HEK293 (cell line): ENCODE results near the gene HOXB7.
A peak's percentile ranks its signal among the peaks of the same experiment; 100 is the strongest.

Experiments
- FEZF1 ChIP-seq: fragments of 450-650 bp; formaldehyde crosslinking; IDR thresholded peaks from 2 replicates; pipeline ENCODE4 v1.5.1; 2016; ENCODE audit warnings: missing biosample characterization, missing genetic modification characterization
- HOXD13 ChIP-seq: sonication (generic); formaldehyde crosslinking; IDR thresholded peaks from 2 replicates; pipeline ENCODE4 v1.8.0; 2022; ENCODE audit warnings: missing genetic modification reagents, borderline replicate concordance
- OSR2 ChIP-seq: fragments of 450-650 bp; formaldehyde crosslinking; IDR thresholded peaks from 2 replicates; pipeline ENCODE4 v1.5.1; 2016; ENCODE audit warnings: missing biosample characterization, missing genetic modification characterization
- OVOL3 ChIP-seq: fragments of 450-650 bp; formaldehyde crosslinking; IDR thresholded peaks from 2 replicates; pipeline ENCODE4 v1.5.1; 2016; ENCODE audit warnings: missing biosample characterization, missing genetic modification characterization
- WT1 ChIP-seq: fragments of 450-650 bp; formaldehyde crosslinking; IDR thresholded peaks from 2 replicates; pipeline ENCODE4 v1.5.1; 2016; ENCODE audit warnings: missing biosample characterization, missing genetic modification characterization
- ZFP41 ChIP-seq: fragments of 450-650 bp; formaldehyde crosslinking; IDR thresholded peaks from 2 replicates; pipeline ENCODE4 v1.5.1; 2016; ENCODE audit warnings: missing biosample characterization, missing genetic modification characterization, borderline replicate concordance
- ZFP69B ChIP-seq: fragments of 450-650 bp; formaldehyde crosslinking; IDR thresholded peaks from 2 replicates; pipeline ENCODE4 v1.5.1; 2016; ENCODE audit warnings: missing biosample characterization, missing genetic modification characterization
- ZNF10 ChIP-seq: fragments of 450-650 bp; formaldehyde crosslinking; IDR thresholded peaks from 2 replicates; pipeline ENCODE4 v1.5.1; 2017; ENCODE audit warnings: missing biosample characterization, missing genetic modification characterization
- ZNF114 ChIP-seq: fragments of 450-650 bp; formaldehyde crosslinking; IDR thresholded peaks from 2 replicates; pipeline ENCODE4 v1.5.0; 2017; ENCODE audit warnings: missing biosample characterization, missing genetic modification characterization
- ZNF266 ChIP-seq: fragments of 450-650 bp; formaldehyde crosslinking; IDR thresholded peaks from 2 replicates; pipeline ENCODE4 v1.5.1; 2016; ENCODE audit warnings: missing biosample characterization, missing genetic modification characterization, low read depth
- ZNF274 ChIP-seq, 2 experiments: fragments of 200-500 bp in 1 of 2; fragments of 450-650 bp in 1 of 2; sonication (Bioruptor generic) in 1 of 2; formaldehyde crosslinking in 1 of 2; IDR thresholded peaks; 2 replicates each; pipeline versions ENCODE4 v1.5.1 to v1.6.1; 2014 to 2016; ENCODE audit warnings: borderline replicate concordance in 1 of 2, inconsistent platforms in 1 of 2, low read length in 1 of 2, missing biosample characterization in 1 of 2, missing genetic modification characterization in 1 of 2
- ZNF350 ChIP-seq: fragments of 450-650 bp; formaldehyde crosslinking; IDR thresholded peaks from 2 replicates; pipeline ENCODE4 v1.5.0; 2017; ENCODE audit warnings: missing biosample characterization, mild to moderate bottlenecking, missing genetic modification characterization
- ZNF394 ChIP-seq: fragments of 450-650 bp; formaldehyde crosslinking; IDR thresholded peaks from 2 replicates; pipeline ENCODE4 v1.5.1; 2016; ENCODE audit warnings: missing biosample characterization, missing genetic modification characterization, mild to moderate bottlenecking, moderate library complexity, borderline replicate concordance
- ZNF423 ChIP-seq: fragments of 450-650 bp; formaldehyde crosslinking; IDR thresholded peaks from 2 replicates; pipeline ENCODE4 v1.5.1; 2016; ENCODE audit warnings: missing biosample characterization, missing genetic modification characterization
- ZNF426 ChIP-seq: fragments of 450-650 bp; formaldehyde crosslinking; IDR thresholded peaks from 2 replicates; pipeline ENCODE4 v1.5.1; 2017; ENCODE audit warnings: missing biosample characterization, missing genetic modification characterization, mild to moderate bottlenecking, inconsistent platforms, moderate library complexity
- ZNF501 ChIP-seq: fragments of 450-650 bp; formaldehyde crosslinking; IDR thresholded peaks from 2 replicates; pipeline ENCODE4 v1.5.1; 2016; ENCODE audit warnings: missing biosample characterization, missing genetic modification characterization
- ZNF664 ChIP-seq: fragments of 450-650 bp; formaldehyde crosslinking; IDR thresholded peaks from 2 replicates; pipeline ENCODE4 v1.5.1; 2016; ENCODE audit warnings: missing biosample characterization, missing genetic modification characterization
- ZNF76 ChIP-seq: fragments of 450-650 bp; formaldehyde crosslinking; IDR thresholded peaks from 2 replicates; pipeline ENCODE4; 2016; ENCODE audit warnings: low read depth, missing biosample characterization, missing genetic modification characterization, borderline replicate concordance
- ZNF777 ChIP-seq: fragments of 450-650 bp; formaldehyde crosslinking; IDR thresholded peaks from 2 replicates; pipeline ENCODE4 v1.5.1; 2017; ENCODE audit warnings: missing biosample characterization, missing genetic modification characterization, borderline replicate concordance
- TF ChIP-seq, protein P1 (sequence below): fragments of 450-650 bp; formaldehyde crosslinking; IDR thresholded peaks from 2 replicates; pipeline ENCODE4 v1.5.0; 2017; ENCODE audit warnings: missing biosample characterization, missing genetic modification characterization, borderline replicate concordance
- TF ChIP-seq, protein P2 (sequence below): fragments of 450-650 bp; formaldehyde crosslinking; IDR thresholded peaks from 2 replicates; pipeline ENCODE4 v1.5.1; 2016; ENCODE audit warnings: missing biosample characterization, missing genetic modification characterization
- TF ChIP-seq, protein P3 (sequence below): fragments of 450-650 bp; formaldehyde crosslinking; IDR thresholded peaks from 2 replicates; pipeline ENCODE4 v1.5.1; 2016; ENCODE audit warnings: missing biosample characterization, missing genetic modification characterization, borderline replicate concordance
- TF ChIP-seq, protein P4 (sequence below): fragments of 450-650 bp; formaldehyde crosslinking; IDR thresholded peaks from 2 replicates; pipeline ENCODE4 v1.5.1; 2016; ENCODE audit warnings: missing biosample characterization, missing genetic modification characterization
- TF ChIP-seq, protein P5 (sequence below): fragments of 450-650 bp; formaldehyde crosslinking; conservative IDR thresholded peaks from 2 replicates; pipeline ENCODE4 v1.5.1; 2016; ENCODE audit warnings: low read depth, missing biosample characterization, missing genetic modification characterization
- TF ChIP-seq, protein P6 (sequence below): fragments of 450-650 bp; formaldehyde crosslinking; IDR thresholded peaks from 2 replicates; pipeline ENCODE4 v1.5.1; 2017; ENCODE audit warnings: missing biosample characterization, missing genetic modification characterization

The HOXB7 gene

GRCh38 chr17:48575066-48575582 lies 35.7 kb downstream of the HOXB7 start (continued):
- TF ChIP-seq, protein P1, sequence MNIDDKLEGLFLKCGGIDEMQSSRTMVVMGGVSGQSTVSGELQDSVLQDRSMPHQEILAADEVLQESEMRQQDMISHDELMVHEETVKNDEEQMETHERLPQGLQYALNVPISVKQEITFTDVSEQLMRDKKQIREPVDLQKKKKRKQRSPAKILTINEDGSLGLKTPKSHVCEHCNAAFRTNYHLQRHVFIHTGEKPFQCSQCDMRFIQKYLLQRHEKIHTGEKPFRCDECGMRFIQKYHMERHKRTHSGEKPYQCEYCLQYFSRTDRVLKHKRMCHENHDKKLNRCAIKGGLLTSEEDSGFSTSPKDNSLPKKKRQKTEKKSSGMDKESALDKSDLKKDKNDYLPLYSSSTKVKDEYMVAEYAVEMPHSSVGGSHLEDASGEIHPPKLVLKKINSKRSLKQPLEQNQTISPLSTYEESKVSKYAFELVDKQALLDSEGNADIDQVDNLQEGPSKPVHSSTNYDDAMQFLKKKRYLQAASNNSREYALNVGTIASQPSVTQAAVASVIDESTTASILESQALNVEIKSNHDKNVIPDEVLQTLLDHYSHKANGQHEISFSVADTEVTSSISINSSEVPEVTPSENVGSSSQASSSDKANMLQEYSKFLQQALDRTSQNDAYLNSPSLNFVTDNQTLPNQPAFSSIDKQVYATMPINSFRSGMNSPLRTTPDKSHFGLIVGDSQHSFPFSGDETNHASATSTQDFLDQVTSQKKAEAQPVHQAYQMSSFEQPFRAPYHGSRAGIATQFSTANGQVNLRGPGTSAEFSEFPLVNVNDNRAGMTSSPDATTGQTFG (tag by site-specific recombination): no peak
- TF ChIP-seq WT1 (tag by site-specific recombination) (peak; percentile 94), ZFP69B (tag by site-specific recombination) (peak; percentile 49), ZFP41 (no peak), ZNF114 (tag by site-specific recombination) (no peak), ZNF76 (tag by site-specific recombination) (peak; percentile 35; the same call in 1 of the 2 replicates), ZNF664 (tag by site-specific recombination) (0 out of 2 replicates have a peak, but pooled peaks have one; percentile 11), ZNF426 (no peak), ZNF501 (tag by site-specific recombination) (no peak), ZNF777 (tag by site-specific recombination) (no peak), ZNF423 (tag by site-specific recombination) (peak; percentile 21; the same call in 1 of the 2 replicates), ZNF10 (tag by site-specific recombination) (0 out of 2 replicates have a peak, but pooled peaks have one; percentile 39), ZNF274 (IDR thresholded peaks at IDR 0.05; ENCODE audit: low read length) (no peak), ZNF274 (tag by site-specific recombination; IDR thresholded peaks at IDR 0.05; ENCODE audit: borderline replicate concordance) (no peak), OVOL3 (tag by site-specific recombination) (peak; percentile 71), ZNF394 (no peak), FEZF1 (peak; percentile 94), OSR2 (tag by site-specific recombination) (peak; percentile 88), ZNF350 (no peak), HOXD13 (CRISPR knock-in tag) (no peak), ZNF266 (tag by site-specific recombination) (no peak)
- TF ChIP-seq, protein P2, sequence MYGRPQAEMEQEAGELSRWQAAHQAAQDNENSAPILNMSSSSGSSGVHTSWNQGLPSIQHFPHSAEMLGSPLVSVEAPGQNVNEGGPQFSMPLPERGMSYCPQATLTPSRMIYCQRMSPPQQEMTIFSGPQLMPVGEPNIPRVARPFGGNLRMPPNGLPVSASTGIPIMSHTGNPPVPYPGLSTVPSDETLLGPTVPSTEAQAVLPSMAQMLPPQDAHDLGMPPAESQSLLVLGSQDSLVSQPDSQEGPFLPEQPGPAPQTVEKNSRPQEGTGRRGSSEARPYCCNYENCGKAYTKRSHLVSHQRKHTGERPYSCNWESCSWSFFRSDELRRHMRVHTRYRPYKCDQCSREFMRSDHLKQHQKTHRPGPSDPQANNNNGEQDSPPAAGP: peak; percentile 67
- TF ChIP-seq, protein P3, sequence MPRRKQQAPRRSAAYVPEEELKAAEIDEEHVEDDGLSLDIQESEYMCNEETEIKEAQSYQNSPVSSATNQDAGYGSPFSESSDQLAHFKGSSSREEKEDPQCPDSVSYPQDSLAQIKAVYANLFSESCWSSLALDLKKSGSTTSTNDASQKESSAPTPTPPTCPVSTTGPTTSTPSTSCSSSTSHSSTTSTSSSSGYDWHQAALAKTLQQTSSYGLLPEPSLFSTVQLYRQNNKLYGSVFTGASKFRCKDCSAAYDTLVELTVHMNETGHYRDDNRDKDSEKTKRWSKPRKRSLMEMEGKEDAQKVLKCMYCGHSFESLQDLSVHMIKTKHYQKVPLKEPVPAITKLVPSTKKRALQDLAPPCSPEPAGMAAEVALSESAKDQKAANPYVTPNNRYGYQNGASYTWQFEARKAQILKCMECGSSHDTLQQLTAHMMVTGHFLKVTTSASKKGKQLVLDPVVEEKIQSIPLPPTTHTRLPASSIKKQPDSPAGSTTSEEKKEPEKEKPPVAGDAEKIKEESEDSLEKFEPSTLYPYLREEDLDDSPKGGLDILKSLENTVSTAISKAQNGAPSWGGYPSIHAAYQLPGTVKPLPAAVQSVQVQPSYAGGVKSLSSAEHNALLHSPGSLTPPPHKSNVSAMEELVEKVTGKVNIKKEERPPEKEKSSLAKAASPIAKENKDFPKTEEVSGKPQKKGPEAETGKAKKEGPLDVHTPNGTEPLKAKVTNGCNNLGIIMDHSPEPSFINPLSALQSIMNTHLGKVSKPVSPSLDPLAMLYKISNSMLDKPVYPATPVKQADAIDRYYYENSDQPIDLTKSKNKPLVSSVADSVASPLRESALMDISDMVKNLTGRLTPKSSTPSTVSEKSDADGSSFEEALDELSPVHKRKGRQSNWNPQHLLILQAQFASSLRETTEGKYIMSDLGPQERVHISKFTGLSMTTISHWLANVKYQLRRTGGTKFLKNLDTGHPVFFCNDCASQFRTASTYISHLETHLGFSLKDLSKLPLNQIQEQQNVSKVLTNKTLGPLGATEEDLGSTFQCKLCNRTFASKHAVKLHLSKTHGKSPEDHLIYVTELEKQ (tag by site-specific recombination): peak; percentile 68; the same call in 1 of the 2 replicates
- TF ChIP-seq, protein P4, sequence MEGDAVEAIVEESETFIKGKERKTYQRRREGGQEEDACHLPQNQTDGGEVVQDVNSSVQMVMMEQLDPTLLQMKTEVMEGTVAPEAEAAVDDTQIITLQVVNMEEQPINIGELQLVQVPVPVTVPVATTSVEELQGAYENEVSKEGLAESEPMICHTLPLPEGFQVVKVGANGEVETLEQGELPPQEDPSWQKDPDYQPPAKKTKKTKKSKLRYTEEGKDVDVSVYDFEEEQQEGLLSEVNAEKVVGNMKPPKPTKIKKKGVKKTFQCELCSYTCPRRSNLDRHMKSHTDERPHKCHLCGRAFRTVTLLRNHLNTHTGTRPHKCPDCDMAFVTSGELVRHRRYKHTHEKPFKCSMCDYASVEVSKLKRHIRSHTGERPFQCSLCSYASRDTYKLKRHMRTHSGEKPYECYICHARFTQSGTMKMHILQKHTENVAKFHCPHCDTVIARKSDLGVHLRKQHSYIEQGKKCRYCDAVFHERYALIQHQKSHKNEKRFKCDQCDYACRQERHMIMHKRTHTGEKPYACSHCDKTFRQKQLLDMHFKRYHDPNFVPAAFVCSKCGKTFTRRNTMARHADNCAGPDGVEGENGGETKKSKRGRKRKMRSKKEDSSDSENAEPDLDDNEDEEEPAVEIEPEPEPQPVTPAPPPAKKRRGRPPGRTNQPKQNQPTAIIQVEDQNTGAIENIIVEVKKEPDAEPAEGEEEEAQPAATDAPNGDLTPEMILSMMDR (tag by site-specific recombination): no peak
- TF ChIP-seq, protein P5, sequence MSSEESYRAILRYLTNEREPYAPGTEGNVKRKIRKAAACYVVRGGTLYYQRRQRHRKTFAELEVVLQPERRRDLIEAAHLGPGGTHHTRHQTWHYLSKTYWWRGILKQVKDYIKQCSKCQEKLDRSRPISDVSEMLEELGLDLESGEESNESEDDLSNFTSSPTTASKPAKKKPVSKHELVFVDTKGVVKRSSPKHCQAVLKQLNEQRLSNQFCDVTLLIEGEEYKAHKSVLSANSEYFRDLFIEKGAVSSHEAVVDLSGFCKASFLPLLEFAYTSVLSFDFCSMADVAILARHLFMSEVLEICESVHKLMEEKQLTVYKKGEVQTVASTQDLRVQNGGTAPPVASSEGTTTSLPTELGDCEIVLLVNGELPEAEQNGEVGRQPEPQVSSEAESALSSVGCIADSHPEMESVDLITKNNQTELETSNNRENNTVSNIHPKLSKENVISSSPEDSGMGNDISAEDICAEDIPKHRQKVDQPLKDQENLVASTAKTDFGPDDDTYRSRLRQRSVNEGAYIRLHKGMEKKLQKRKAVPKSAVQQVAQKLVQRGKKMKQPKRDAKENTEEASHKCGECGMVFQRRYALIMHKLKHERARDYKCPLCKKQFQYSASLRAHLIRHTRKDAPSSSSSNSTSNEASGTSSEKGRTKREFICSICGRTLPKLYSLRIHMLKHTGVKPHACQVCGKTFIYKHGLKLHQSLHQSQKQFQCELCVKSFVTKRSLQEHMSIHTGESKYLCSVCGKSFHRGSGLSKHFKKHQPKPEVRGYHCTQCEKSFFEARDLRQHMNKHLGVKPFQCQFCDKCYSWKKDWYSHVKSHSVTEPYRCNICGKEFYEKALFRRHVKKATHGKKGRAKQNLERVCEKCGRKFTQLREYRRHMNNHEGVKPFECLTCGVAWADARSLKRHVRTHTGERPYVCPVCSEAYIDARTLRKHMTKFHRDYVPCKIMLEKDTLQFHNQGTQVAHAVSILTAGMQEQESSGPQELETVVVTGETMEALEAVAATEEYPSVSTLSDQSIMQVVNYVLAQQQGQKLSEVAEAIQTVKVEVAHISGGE (tag by site-specific recombination): peak; percentile 39; the same call in 1 of the 2 replicates
- TF ChIP-seq, protein P6, sequence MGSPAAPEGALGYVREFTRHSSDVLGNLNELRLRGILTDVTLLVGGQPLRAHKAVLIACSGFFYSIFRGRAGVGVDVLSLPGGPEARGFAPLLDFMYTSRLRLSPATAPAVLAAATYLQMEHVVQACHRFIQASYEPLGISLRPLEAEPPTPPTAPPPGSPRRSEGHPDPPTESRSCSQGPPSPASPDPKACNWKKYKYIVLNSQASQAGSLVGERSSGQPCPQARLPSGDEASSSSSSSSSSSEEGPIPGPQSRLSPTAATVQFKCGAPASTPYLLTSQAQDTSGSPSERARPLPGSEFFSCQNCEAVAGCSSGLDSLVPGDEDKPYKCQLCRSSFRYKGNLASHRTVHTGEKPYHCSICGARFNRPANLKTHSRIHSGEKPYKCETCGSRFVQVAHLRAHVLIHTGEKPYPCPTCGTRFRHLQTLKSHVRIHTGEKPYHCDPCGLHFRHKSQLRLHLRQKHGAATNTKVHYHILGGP (tag by site-specific recombination): no peak
